ENCODE results near the gene TANGO6. TPM values are rescaled to one million over a fixed set of nuclear protein-coding genes. Genes with fewer than 3 reads are reported as not detected.
"Not testable (repeated sequence)": the region's sequence is repeated elsewhere in the genome, so short reads cannot be mapped to it uniquely, and the experiment has no call there.

The TANGO6 gene
- total RNA-seq, 1 donor from 2014 or later = 25.3 TPM

- intact Hi-C loops (cut with micrococcal nuclease) = no loop called here
Measured at GRCh38 chr16:69049603-69050375, 206.5 kb downstream of the TANGO6 start.

DNA sequence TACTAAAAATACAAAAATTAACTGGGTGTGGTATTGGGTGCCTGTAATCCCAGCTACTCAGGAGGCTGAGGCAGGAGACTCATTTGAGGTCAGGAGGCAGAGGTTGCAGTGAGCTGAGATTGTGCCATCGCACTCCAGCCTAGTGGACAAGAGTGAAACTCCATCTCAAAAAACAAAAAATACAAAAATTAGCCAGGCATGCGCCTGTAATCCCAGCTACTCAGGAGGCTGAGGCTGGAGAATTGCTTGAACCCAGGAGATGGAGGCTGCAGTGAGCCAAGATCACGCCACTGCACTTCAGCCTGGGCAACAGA, 208.1 kb downstream of the TANGO6 start:
- intact Hi-C loops (cut with micrococcal nuclease) = not testable (repeated sequence)

GRCh38 chr16:69055008-69055407, 211.7 kb downstream of the TANGO6 start:
- intact Hi-C loops (cut with micrococcal nuclease) = no loop called here

DNA sequence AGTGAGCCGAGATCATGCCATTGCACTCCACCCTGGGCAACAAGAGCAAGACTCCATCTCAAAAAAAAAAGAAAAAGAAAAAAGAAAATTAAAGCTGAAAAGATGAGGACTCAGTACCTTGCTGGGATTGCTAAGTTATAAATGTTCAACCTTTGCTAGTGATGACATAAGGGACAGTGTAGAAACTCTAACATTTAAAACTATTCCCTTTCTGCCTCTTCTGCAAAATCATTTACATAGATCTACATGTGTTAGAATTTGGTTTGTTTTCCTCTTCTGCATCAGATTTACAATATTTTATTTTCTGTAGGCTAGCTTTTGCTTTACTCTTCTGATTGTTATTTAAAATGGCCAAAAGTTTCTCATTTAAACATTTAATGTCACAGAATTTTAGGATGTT, 212.6 kb downstream of the TANGO6 start:
- intact Hi-C loops (cut with micrococcal nuclease) = no loop called here

- intact Hi-C loops (cut with micrococcal nuclease) = no loop called here
Measured at GRCh38 chr16:69056421-69056820, 213.1 kb downstream of the TANGO6 start.

DNA sequence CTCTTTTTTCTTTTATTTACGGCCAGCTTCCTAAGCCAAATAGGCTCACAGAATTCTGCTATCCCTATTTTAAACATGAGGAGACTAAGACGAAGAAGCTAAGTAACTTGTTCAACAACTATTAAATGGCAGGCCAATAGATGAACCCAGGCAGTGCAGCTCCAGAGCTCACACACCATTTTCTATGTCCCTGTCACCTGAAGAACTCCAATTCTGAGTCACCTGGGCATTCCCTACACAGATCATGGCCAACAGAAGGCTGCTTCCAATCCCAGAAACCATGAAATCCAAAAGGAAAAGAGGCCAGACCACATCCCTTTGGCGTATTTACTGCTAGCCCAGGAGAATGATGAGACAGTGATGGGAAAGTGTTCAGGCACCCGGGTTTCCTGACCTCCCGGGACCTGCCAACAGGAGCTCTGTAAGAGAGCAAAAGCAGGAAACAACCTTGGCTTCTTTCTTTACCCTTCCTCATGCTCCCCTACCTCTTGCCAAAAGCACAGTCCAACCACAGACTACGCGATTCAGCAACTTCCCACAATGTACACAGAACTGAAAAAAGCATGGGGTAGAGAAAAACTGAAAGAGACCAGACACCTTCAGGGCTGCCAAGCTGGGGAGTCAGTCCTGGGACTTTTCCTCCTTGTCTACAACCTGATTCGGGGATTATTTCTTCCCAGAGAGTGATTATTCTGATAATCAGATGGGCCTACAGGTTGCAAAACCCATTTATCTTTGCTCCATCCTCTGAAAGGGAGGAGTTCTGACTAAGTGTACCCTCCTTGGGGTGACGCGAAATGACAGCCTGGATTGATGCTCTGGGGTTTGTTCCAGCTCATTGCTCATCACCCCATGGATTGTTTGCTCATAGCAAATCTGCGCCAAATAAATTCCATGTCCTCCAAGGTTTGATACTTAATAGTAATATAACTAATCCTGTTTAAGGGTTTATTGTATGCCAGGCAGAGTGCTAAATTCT, 214.4 kb downstream of the TANGO6 start:
- intact Hi-C loops (cut with micrococcal nuclease) = no loop called here

DNA sequence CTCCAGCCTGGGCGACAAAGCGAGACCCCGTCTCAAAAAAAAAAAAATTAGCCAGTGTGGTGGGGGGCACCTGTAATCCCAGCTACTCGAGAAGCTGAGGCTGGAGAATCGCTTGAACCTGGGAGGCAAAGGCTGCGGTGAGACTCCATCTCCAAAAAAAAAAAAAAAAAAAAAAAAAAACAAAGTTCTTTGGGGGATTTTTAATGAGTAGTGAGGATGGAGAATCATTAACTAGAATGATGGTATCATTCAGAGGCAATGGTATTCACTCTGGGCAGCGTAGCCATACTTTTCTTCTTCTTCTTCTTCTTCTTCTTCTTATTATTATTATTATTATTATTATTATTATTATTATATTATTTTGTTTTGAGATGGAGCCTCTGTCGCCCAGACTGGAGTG, 220.2 kb downstream of the TANGO6 start:
- intact Hi-C loops (cut with micrococcal nuclease) = not testable (repeated sequence)

DNA sequence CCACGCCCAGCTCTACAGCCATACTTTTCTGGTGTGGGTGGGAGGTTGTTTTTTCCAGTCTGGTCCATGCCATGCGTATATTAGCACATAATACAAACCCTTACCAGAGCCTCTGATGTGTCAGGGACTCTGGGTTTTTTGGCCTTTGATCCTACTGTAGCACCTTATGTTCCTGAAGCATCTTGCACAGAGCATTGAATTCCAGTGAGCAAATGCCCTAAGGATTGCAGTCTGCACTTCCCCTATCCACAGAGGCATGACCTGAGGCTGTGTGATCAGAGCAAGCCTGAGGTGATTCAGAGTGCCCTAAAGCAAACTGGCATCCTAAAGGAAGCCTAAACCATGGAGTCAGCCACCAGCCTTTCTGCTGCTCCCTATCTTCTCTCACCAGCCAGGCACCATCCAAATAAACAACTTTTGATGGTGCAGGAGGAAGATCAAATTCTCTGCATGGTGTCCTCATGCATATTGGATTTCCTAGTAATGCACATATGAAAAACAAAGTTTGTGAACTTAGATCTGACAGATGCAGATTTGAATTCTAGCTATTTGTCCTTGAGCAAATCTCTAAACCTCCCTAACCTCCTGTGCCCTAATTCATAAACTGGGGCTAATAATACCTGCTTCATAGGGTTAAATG, 220.9 kb downstream of the TANGO6 start:
- intact Hi-C loops (cut with micrococcal nuclease) = no loop called here

DNA sequence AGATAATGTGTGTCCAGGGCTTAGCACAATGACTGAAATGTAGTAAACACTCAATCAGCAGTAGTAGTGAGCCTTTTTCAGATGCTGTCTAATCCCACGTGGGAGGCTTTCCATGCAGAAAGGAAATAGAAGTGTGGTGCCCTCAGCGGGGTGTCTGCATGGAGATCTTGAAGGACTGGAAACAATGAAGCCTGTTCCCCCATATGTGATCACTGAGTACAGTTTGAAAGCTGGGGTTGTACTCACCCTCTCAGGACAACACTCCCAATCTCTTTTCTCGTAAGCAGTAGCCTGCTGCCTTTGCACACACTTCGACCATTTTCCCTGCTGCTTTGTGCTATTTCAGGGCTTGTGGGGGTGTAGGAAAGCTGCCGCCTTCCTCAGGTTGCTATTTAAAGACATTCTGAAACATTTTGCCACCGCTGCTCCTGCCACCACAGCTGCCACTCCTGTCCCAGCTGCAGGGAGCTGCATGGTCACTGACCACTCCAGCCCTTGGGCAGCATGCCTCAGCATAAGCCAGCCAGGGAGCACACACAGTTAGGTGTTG, 221.5 kb downstream of the TANGO6 start:
- intact Hi-C loops (cut with micrococcal nuclease) = no loop called here

DNA sequence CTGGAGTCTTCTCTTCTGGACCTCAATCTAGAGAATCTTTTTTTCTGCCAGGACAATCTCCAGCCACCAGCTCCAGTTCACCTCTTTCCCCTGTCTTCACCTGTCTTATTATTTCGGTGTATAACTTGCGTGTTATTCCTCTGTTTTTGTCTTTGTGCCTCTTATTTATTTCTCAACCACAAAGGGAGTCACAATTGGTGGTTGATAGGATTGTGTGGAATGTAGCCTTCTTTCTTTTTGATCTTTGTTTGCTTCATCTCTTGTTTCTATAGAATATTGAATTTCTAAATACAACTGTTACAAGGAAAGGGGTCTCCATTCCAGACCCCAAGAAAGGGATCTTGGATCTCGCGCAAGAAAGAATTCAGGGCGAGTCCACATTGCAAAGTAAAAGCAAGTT, 226.2 kb downstream of the TANGO6 start:
- intact Hi-C loops (cut with micrococcal nuclease) = no loop called here

DNA sequence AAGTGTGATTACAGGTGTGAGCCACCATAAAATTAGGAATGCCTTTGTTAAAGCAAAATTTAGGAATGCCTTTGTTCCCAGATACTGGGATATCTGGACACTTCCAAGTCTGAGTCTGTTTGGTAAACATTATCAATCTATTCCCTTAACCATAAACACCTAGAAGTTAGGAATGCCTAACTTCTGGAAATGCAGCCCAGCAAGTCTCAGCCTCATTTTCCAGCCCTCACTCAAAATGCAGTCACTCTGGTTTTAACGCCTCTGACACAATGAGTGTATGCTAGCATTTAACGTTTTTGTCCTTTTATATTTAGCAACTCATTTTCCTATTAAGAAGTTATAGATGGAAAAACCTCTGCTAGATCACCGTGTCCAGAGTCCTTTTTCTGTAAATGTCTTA, 227.7 kb downstream of the TANGO6 start:
- intact Hi-C loops (cut with micrococcal nuclease) = no loop called here

DNA sequence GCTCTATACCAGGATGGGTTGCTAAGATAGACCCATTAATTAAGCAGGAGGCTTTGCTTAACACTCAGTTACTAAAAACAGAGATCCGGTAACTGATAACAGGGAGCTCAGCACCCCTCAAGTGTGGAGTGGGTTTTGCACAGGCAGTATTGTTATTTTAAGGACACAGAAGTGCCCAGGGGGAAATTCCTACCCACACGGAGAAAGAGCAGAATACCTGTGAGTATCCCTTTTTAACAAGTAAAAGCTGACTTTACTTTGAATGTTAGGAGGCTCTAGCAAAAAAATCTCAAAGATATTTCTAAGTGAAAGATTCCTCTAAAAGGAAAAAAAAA, 229.3 kb downstream of the TANGO6 start:
- intact Hi-C loops (cut with micrococcal nuclease) = no loop called here

DNA sequence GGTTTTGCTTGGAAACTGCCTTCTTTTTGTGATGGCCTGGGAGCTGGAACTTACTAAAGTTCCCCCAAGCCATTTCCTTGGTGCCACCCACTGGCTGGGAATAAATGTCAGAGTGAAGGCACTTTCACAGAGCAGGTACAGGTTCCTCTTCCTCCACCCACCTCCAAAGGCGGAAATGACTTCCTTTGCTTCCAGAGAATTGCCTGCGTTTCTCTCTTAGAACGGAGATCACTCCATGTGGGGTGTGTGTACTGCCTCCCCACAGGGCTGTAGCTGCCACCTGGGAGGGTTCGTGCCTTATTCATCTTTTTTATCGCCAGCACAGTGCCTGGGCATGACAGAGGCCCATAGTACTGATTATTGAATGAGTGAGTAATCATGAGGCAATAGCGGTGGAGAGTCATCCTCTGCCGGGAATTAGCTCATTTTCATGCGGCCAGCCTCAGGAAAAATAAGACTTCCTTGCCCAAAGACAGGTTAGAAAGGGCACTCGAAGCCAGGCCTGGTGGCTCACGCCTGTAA, 229.9 kb downstream of the TANGO6 start:
- intact Hi-C loops (cut with micrococcal nuclease) = no loop called here

GRCh38 chr16:69077251-69077650, 233.9 kb downstream of the TANGO6 start:
- intact Hi-C loops (cut with micrococcal nuclease) = no loop called here

DNA sequence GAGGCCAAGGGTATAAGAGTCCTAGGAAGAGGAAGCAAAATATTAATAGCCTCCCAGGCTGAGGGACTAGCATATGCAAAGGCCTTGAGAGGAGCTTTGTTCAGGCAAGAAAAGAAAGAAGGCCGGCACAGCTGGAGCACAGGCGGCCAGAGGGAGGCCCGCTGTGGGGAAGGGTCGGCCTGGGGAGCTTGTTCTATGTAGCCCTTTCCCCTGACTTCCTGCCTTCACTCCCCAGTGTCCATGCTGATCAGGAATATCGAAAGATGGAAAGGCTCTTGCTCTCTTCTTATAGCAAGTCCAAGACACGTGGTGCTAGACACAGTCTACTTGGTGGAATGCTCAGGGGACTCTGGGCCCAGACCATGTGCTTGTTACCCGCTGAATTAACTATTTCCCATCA, 234.7 kb downstream of the TANGO6 start:
- intact Hi-C loops (cut with micrococcal nuclease) = no loop called here

DNA sequence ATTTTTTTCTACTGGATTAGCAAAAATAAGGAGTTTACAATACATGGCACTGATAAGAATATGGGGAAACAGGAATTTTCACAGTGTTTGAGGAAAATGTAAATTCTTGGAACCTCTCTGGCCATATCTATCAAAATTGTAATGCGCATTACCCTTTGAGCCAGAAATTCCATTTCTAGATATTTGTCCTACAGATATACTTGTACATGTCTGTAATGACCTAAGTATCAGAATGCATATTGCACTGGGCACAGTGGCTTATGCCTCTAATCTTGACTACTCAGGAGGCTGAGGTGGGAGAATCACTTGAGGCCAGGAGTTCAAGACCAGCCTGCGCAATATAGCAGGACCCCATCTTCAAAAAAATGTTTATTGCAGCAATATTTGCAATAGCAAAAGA, 236.4 kb downstream of the TANGO6 start:
- intact Hi-C loops (cut with micrococcal nuclease) = no loop called here

DNA sequence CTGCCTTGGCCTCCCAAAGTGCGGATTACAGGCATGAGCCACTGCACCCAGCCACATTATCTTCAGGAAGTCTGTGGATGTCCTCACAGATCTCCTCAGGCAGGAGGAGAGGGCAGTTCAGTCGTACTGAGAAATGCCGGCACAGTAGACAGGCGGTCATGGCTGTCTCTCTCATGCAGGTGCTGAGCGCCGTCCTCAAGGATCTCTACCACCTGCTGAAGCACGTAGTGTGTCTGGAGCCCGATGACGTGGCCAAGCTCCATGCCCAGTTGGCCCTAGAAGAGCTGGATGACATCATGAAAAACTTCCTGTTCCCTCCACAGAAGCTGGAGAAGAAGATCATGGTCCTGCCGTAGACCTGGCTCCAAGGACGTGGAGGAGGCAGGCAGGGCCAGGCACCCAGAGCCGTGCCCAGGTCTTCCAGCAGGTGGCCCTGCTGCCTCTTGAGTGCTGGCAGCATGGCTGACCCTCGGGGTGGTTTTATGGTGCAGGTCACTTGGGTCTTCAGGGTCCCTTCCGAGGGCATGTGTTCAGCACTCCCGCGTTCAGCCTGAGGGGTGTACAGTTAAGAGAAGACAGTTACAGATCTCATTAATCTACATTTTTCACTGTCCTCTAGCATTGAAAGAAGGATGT, 240.1 kb downstream of the TANGO6 start:
- intact Hi-C loops (cut with micrococcal nuclease) = no loop called here

DNA sequence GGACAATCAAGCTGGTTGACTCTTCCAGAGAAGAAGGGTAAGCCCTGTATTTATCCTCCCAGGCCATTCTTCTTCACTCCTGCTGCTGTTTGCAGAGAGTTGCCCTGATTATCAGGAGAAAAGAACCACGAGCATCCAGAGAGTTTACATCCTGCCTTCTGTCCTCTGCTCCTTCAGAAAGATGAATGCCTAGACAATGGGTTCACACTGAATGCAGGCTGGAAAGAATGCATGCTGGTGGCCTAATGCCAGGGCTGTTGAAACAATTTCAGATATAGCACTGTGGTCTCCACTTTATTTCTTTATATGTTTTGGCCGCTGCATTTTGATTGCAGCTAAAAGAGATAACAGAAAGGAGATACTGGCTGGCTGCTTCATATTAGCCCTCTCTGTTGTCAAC, 241.0 kb downstream of the TANGO6 start:
- intact Hi-C loops (cut with micrococcal nuclease) = no loop called here

DNA sequence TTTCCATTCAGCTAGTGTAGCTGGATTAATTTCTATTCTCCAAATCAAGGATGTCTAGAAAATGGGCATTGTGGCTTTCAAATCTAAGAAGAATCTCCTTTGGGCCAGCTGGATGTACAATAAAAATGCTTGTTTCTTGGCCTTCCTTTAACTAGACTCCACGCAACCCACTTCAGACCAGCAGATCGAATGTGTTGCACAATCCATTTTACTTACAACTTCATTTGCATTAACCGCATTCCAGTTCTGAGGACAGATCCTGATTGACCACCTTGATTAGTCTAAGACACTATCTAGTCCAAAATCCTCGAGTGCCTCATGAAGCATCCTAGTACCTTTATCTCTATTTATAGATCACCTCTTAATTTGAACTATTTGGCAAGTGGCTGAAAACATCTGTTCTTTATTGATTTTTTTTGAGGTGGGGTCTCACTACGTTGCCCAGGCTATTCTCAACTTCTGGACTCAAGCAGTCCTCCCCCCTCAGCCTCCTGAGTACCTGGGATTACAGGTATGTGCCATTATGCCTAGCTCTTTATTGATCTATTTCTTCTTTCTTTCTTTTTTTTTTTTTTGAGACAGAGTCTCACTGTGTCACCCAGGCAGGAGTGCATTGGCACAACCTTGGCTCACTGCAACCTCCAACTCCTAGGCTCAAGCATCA, 241.8 kb downstream of the TANGO6 start:
- intact Hi-C loops (cut with micrococcal nuclease) = no loop called here

GRCh38 chr16:69087161-69087581, 243.8 kb downstream of the TANGO6 start:
- intact Hi-C loops (cut with micrococcal nuclease) = no loop called here

- intact Hi-C loops (cut with micrococcal nuclease) = no loop called here
Measured at GRCh38 chr16:69088684-69089083, 245.4 kb downstream of the TANGO6 start.
